GM19452 (cell line): Measurements from ENCODE around the gene PSMC3.
A peak's percentile ranks its signal among the peaks of the same experiment; 100 is the strongest.

ENCODE experiments used
- ATAC-seq: cut with Tn5 transposase; IDR thresholded peaks from one replicate; pipeline ENCODE4 v1.9.1; 2021; ENCODE audit not compliant: unreplicated experiment

PSMC3 gene

GRCh38 chr11:47395223-47396048 lies 30.8 kb downstream of the PSMC3 start:
- ATAC-seq, result no peak

GRCh38 chr11:47394322-47395222 lies 31.7 kb downstream of the PSMC3 start:
- peak; percentile 55 for ATAC-seq

GRCh38 chr11:47394050-47394321 lies 32.3 kb downstream of the PSMC3 start:
- no peak for ATAC-seq

- no peak for ATAC-seq
Measured at GRCh38 chr11:47393163-47394049, 32.8 kb downstream of the PSMC3 start.

- no peak for ATAC-seq
Measured at GRCh38 chr11:47392546-47393162, 33.6 kb downstream of the PSMC3 start.

GRCh38 chr11:47391711-47392432 lies 34.4 kb downstream of the PSMC3 start:
- no peak for ATAC-seq

- no peak for ATAC-seq
Measured at GRCh38 chr11:47391077-47391583, 35.1 kb downstream of the PSMC3 start.

- no peak for ATAC-seq
Measured at GRCh38 chr11:47390422-47390760, 35.8 kb downstream of the PSMC3 start.

- no peak for ATAC-seq
Measured at GRCh38 chr11:47389577-47390421, 36.4 kb downstream of the PSMC3 start.

GRCh38 chr11:47388697-47389576 lies 37.3 kb downstream of the PSMC3 start:
- no peak for ATAC-seq

GRCh38 chr11:47387944-47388696 lies 38.1 kb downstream of the PSMC3 start:
- no peak for ATAC-seq

- ATAC-seq, result no peak
Measured at GRCh38 chr11:47384498-47384897, 41.7 kb downstream of the PSMC3 start.

- no peak for ATAC-seq
Measured at GRCh38 chr11:47383071-47383470, 43.2 kb downstream of the PSMC3 start.

GRCh38 chr11:47380078-47380477 lies 46.2 kb downstream of the PSMC3 start:
- ATAC-seq, result no peak

GRCh38 chr11:47379317-47379716 lies 46.9 kb downstream of the PSMC3 start:
- no peak for ATAC-seq

GRCh38 chr11:47378836-47379170 lies 47.4 kb downstream of the PSMC3 start:
- ATAC-seq, result peak; percentile 4

GRCh38 chr11:47378010-47378835 lies 48.0 kb downstream of the PSMC3 start, which contains the start of gene SPI1:
Gene SPI1 (minus strand): TSS chr11:47378547. CDS start chr11:47378353, 194 bp downstream.
- peak; percentile 78 for ATAC-seq
